OCI-LY7 (cell line): ENCODE results near the gene BFAR. TPM values are rescaled to one million over a fixed set of nuclear protein-coding genes. Genes with fewer than 3 reads are reported as not detected.

ENCODE experiments used
- BruUV-seq: library from RNA; stranded (reverse); fragments of 400-500 nt; replicated peaks from 2 replicates; lab custom pipeline; 2021; lab: Mats Ljungman, UMichigan
- CTCF ChIA-PET: fragments of 300-600 bp; sonication (Branson Sonifier 250); formaldehyde crosslinking; loops from one replicate; lab custom pipeline; 2022; ENCODE audit warnings: antibody characterized with exemption; ENCODE audit not compliant: unreplicated experiment; lab: Charles Lee
- POLR2A ChIA-PET: fragments of 300-600 bp; sonication (Branson Sonifier 250); formaldehyde crosslinking; loops from one replicate; lab custom pipeline; 2022; ENCODE audit warnings: antibody characterized with exemption; lab: Charles Lee
- DNase-seq: peaks from one replicate; pipeline ENCODE4 v3.0.0-alpha.2; 2015; ENCODE audit warnings: low spot score
- H2AFZ ChIP-seq: fragments of 200-600 bp; sonication (generic), shearing (Covaris generic); 2 replicates; pipeline ENCODE4 v1.6.1; 2014; ENCODE audit warnings: mild to moderate bottlenecking, antibody characterized with exemption, low read length, moderate library complexity
- H3K27ac ChIP-seq: fragments of 200-600 bp; sonication (generic); 2 replicates; pipeline ENCODE4 v1.5.1; 2014; ENCODE audit warnings: mixed run types, low read depth, mild to moderate bottlenecking, moderate library complexity, low read length, inconsistent platforms; ENCODE audit not compliant: poor library complexity, severe bottlenecking
- H3K36me3 ChIP-seq: fragments of 200-600 bp; sonication (generic); 2 replicates; pipeline ENCODE4 v1.6.1; 2014; ENCODE audit warnings: mild to moderate bottlenecking, antibody characterized with exemption, low read length, moderate library complexity, mixed read lengths; ENCODE audit not compliant: insufficient read depth
- H3K4me1 ChIP-seq: fragments of 200-600 bp; sonication (generic); 2 replicates; pipeline ENCODE4 v1.5.1; 2014; ENCODE audit warnings: mild to moderate bottlenecking, low read length; ENCODE audit not compliant: insufficient read depth, poor library complexity, severe bottlenecking
- H3K4me2 ChIP-seq: fragments of 200-600 bp; sonication (generic); 2 replicates; pipeline ENCODE4 v1.6.1; 2014; ENCODE audit warnings: mild to moderate bottlenecking, low read length
- H3K4me3 ChIP-seq: fragments of 200-600 bp; sonication (generic); 2 replicates; pipeline ENCODE4 v1.5.1; 2014; ENCODE audit warnings: mild to moderate bottlenecking, low read depth, low read length; ENCODE audit not compliant: poor library complexity, severe bottlenecking
- H3K79me2 ChIP-seq: fragments of 200-600 bp; sonication (generic); 2 replicates; pipeline ENCODE4 v1.6.1; 2016; ENCODE audit warnings: low read depth, mild to moderate bottlenecking, low read length, moderate library complexity, mixed read lengths; ENCODE audit not compliant: insufficient read depth
- H3K9me2 ChIP-seq: fragments of 200-600 bp; sonication (generic); 2 replicates; pipeline ENCODE4 v1.6.1; 2016; ENCODE audit warnings: mild to moderate bottlenecking, low read length, mixed read lengths; ENCODE audit not compliant: insufficient read depth
- H3K9me3 ChIP-seq: fragments of 200-600 bp; sonication (generic); 2 replicates; pipeline ENCODE4 v1.6.1; 2014; ENCODE audit warnings: mild to moderate bottlenecking, mixed run types, low read length, mixed read lengths
- H4K20me1 ChIP-seq: fragments of 200-600 bp; sonication (generic); 2 replicates; pipeline ENCODE4 v1.6.1; 2014; ENCODE audit warnings: mild to moderate bottlenecking, antibody characterized with exemption, low read length, moderate library complexity, mixed read lengths; ENCODE audit not compliant: insufficient read depth
- EZH2phosphoT487 ChIP-seq: fragments of 200-600 bp; sonication (generic); IDR thresholded peaks from 2 replicates; pipeline ENCODE4 v1.6.1; 2018; ENCODE audit warnings: low read depth, borderline replicate concordance, mild to moderate bottlenecking, mixed run types, antibody characterized with exemption, low read length, moderate library complexity, mixed read lengths
- intact Hi-C: fragments of 100-400 bp; cut with micrococcal nuclease; formaldehyde crosslinking; loops from one replicate; pipeline ENCODE4 v1.10.0; 2022; ENCODE audit not compliant: unreplicated experiment
- total RNA-seq, 2 experiments: library from RNA; depleted of rRNA in 1 of 2; stranded (reverse); fragments of >200 nt in 1 of 2; shearing (Covaris generic) in 1 of 2; gene quantifications; 2 replicates each; pipeline ENCODE4 v1.2.3, GENCODE V29; 2014 to 2022
- TF ChIP-seq, protein P1 (sequence below): fragments of 200-600 bp; sonication (generic); conservative IDR thresholded peaks from 2 replicates; pipeline ENCODE4 v1.5.1; 2014; ENCODE audit warnings: mild to moderate bottlenecking, antibody characterized with exemption, low read length, moderate library complexity, mixed read lengths

The BFAR gene
- total RNA-seq, 2 experiments from 2014 or later = 36.7 to 63.4 TPM

- Histone ChIP-seq H3K4me3 (no peak overlapping the region), H3K27ac (peak overlapping the region; percentile 62), H4K20me1 (no peaks in the 10 kb centered on the region), H2AFZ (no peak overlapping the region), H3K79me2 (no peaks in the 10 kb centered on the region), H3K9me2 (no peaks in the 10 kb centered on the region), H3K9me3 (no peaks in the 10 kb centered on the region), H3K4me1 (peaks cover 12% of the 10 kb centered on the region), H3K4me2 (peak overlapping the region; percentile 45; the same call in 1 of the 2 replicates), H3K36me3 (peaks cover 97% of the 10 kb centered on the region)
- ChIA-PET CTCF (no interaction called here), POLR2A (interaction anchor here (0.6 to 1.0 kb wide), 4 partner anchors 15 to 343 kb away, joined by 3 to 8 read pairs (median 4); no protein-coding TSS in a partner anchor)
- no peak for TF ChIP-seq EZH2phosphoT487
- TF ChIP-seq, protein P1, sequence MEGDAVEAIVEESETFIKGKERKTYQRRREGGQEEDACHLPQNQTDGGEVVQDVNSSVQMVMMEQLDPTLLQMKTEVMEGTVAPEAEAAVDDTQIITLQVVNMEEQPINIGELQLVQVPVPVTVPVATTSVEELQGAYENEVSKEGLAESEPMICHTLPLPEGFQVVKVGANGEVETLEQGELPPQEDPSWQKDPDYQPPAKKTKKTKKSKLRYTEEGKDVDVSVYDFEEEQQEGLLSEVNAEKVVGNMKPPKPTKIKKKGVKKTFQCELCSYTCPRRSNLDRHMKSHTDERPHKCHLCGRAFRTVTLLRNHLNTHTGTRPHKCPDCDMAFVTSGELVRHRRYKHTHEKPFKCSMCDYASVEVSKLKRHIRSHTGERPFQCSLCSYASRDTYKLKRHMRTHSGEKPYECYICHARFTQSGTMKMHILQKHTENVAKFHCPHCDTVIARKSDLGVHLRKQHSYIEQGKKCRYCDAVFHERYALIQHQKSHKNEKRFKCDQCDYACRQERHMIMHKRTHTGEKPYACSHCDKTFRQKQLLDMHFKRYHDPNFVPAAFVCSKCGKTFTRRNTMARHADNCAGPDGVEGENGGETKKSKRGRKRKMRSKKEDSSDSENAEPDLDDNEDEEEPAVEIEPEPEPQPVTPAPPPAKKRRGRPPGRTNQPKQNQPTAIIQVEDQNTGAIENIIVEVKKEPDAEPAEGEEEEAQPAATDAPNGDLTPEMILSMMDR = no peak
- peak; percentile 63 for DNase-seq
- no TSS peak for BruUV-seq
- intact Hi-C loops = no loop called here
Observed at GRCh38 chr16:14658063-14658462, 25.3 kb downstream of the BFAR start.

DNA sequence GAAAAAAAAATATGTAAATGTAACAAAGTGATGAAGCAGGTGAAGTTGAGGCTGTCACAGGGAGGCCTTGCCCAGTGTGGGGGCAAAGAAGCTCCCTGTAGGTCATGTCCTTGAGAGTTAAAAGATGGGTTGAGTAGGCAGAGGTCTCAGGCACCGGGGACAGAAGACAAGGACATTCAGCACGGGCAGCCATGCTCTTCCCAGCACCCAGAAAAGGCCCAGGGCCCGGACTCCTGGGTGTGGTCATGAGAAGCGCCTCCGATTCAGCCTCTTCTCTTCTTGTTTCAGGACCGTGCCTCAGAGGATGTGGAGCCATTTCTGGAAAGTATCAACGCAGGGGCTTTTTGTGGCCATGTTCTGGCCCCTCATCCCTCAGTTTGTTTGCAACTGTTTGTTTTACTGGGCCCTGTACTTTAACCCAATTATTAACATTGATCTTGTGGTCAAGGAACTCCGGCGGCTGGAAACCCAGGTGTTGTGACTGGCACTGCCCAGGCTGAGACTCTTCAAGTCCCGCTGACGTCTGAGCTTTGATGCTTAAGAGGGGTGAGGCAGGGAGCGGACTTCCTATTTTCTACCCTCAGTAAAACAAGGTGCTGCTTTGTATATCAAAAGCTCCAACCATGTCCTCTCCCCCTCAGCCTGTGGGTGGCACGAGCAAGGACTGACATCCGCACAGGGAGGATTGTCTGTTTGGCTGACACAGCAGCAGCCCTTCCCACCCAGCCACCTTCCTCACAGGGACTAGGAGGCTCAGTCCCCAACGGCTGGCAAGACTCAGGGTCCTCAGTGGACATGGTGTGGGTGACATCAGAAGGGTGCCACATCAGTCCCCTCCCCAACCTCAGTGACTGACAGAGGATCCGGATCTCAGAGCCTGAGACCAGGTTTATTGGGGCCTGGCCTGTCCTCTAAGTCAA is 34.9 kb downstream of the BFAR start:
- DNase-seq = no peak
- Histone ChIP-seq H3K9me2 (no peaks in the 10 kb centered on the region), H4K20me1 (no peaks in the 10 kb centered on the region), H3K4me3 (no peak overlapping the region), H3K36me3 (peaks cover 72% of the 10 kb centered on the region), H3K27ac (no peak overlapping the region), H3K79me2 (no peaks in the 10 kb centered on the region), H3K4me2 (no peak overlapping the region), H3K9me3 (no peaks in the 10 kb centered on the region), H3K4me1 (peaks cover 16% of the 10 kb centered on the region), H2AFZ (no peak overlapping the region)
- no peak for TF ChIP-seq EZH2phosphoT487
- TF ChIP-seq, protein P1 = no peak
- intact Hi-C loops = no loop called here
- ChIA-PET CTCF (no interaction called here), POLR2A (interaction anchor here (1.4 kb wide), 1 partner anchor 14 kb away, joined by 3 read pairs; no protein-coding TSS in a partner anchor)
- BruUV-seq = no TSS peak
